ENCODE data around the gene SCO2.
A peak's percentile ranks its signal among the peaks of the same experiment; 100 is the strongest.
"Not testable (repeated sequence)": the region's sequence is repeated elsewhere in the genome, so short reads cannot be mapped to it uniquely, and the experiment has no call there.

Gene SCO2

GRCh38 chr22:50535113-50535512 is 9.7 kb upstream of the SCO2 start:
- Histone ChIP-seq H3K27ac (ENCODE audit: low read depth, low read length, poor library complexity, severe bottlenecking) (peak overlapping the region; percentile 85), H2AFZ (ENCODE audit: low read length) (no peak overlapping the region), H3K4me2 (ENCODE audit: low read length) (peak overlapping the region; percentile 45; the same call in 1 of the 2 replicates), H3K9me2 (ENCODE audit: low read depth, low read length) (no peaks in the 10 kb centered on the region), H3K9ac (ENCODE audit: low read length) (no peak overlapping the region), H3K79me2 (ENCODE audit: insufficient read depth, low read length) (no peaks in the 10 kb centered on the region), H3K4me3 (ENCODE audit: low read depth, low read length, poor library complexity, severe bottlenecking) (no peak overlapping the region), H4K20me1 (ENCODE audit: insufficient read depth, low read length) (no peaks in the 10 kb centered on the region), H3K36me3 (ENCODE audit: insufficient read depth, low read length) (no peaks in the 10 kb centered on the region), H3K9me3 (ENCODE audit: low read length) (no peaks in the 10 kb centered on the region), H3F3A (ENCODE audit: insufficient read depth, low read length) (peaks cover 6% of the 10 kb centered on the region; the same call in 1 of the 2 replicates), H3K4me1 (ENCODE audit: insufficient read depth, low read length, severe bottlenecking) (peaks cover 64% of the 10 kb centered on the region), H3K27me3 (ENCODE audit: insufficient read depth, low read length) (no peaks in the 10 kb centered on the region)
- no peak for TF ChIP-seq CTCF (IDR thresholded peaks at IDR 0.05; ENCODE audit: low read length)
- no peak for TF ChIP-seq EZH2 (IDR thresholded peaks at IDR 0.05; ENCODE audit: borderline replicate concordance, low read length)

GRCh38 chr22:50533856-50534711 is 8.7 kb upstream of the SCO2 start:
- peak overlapping the region; percentile 8 for H3K4me3 ChIP-seq (ENCODE audit: low read depth, low read length, poor library complexity, severe bottlenecking)
- H3K9me2 ChIP-seq (ENCODE audit: low read depth, low read length); H3K36me3 ChIP-seq (ENCODE audit: insufficient read depth, low read length); H2AFZ ChIP-seq (ENCODE audit: low read length); H3K27me3 ChIP-seq (ENCODE audit: insufficient read depth, low read length); H3F3A ChIP-seq (ENCODE audit: insufficient read depth, low read length); H3K79me2 ChIP-seq (ENCODE audit: insufficient read depth, low read length); H4K20me1 ChIP-seq (ENCODE audit: insufficient read depth, low read length); H3K9me3 ChIP-seq (ENCODE audit: low read length): not testable (repeated sequence)
- peak overlapping the region; percentile 43 for H3K4me2 ChIP-seq (ENCODE audit: low read length)
- peak overlapping the region; percentile 41; the same call in 1 of the 2 replicates for H3K9ac ChIP-seq (ENCODE audit: low read length)
- H3K4me1 ChIP-seq (ENCODE audit: insufficient read depth, low read length, severe bottlenecking), result peaks cover 61% of the 10 kb centered on the region
- H3K27ac ChIP-seq (ENCODE audit: low read depth, low read length, poor library complexity, severe bottlenecking), result peak overlapping the region; percentile 85

GRCh38 chr22:50532824-50533796 is 7.7 kb upstream of the SCO2 start:
- Histone ChIP-seq H3F3A (ENCODE audit: insufficient read depth, low read length) (peaks cover 8% of the 10 kb centered on the region), H3K79me2 (ENCODE audit: insufficient read depth, low read length) (no peaks in the 10 kb centered on the region), H3K36me3 (ENCODE audit: insufficient read depth, low read length) (no peaks in the 10 kb centered on the region), H4K20me1 (ENCODE audit: insufficient read depth, low read length) (no peaks in the 10 kb centered on the region), H3K4me2 (ENCODE audit: low read length) (no peak overlapping the region), H3K9me3 (ENCODE audit: low read length) (no peaks in the 10 kb centered on the region), H2AFZ (ENCODE audit: low read length) (no peak overlapping the region), H3K27ac (ENCODE audit: low read depth, low read length, poor library complexity, severe bottlenecking) (peak overlapping the region; percentile 85), H3K4me1 (ENCODE audit: insufficient read depth, low read length, severe bottlenecking) (peaks cover 53% of the 10 kb centered on the region), H3K27me3 (ENCODE audit: insufficient read depth, low read length) (no peaks in the 10 kb centered on the region), H3K9me2 (ENCODE audit: low read depth, low read length) (no peaks in the 10 kb centered on the region), H3K9ac (ENCODE audit: low read length) (no peak overlapping the region), H3K4me3 (ENCODE audit: low read depth, low read length, poor library complexity, severe bottlenecking) (no peak overlapping the region)
- TF ChIP-seq EZH2 (IDR thresholded peaks at IDR 0.05; ENCODE audit: borderline replicate concordance, low read length) (no peak), CTCF (IDR thresholded peaks at IDR 0.05; ENCODE audit: low read length) (no peak)

Measured in OCI-LY1 (cell line).